VCaP (cell line): Measurements from ENCODE around the gene ELN.
"Not testable (repeated sequence)": the region's sequence is repeated elsewhere in the genome, so short reads cannot be mapped to it uniquely, and the experiment has no call there.

Source experiments
- H3K27ac ChIP-seq: fragments of 450-650 bp; 2 replicates; pipeline ENCODE4 v1.5.1; 2017
- CTCF ChIP-seq: fragments of 450-650 bp; conservative IDR thresholded peaks from 2 replicates; pipeline ENCODE4 v1.5.1; 2017; ENCODE audit warnings: mild to moderate bottlenecking, moderate library complexity

The ELN gene

GRCh38 chr7:74039337-74039736 lies 11.4 kb downstream of the ELN start:
- no peak overlapping the region for H3K27ac ChIP-seq
- TF ChIP-seq CTCF = no peak

DNA sequence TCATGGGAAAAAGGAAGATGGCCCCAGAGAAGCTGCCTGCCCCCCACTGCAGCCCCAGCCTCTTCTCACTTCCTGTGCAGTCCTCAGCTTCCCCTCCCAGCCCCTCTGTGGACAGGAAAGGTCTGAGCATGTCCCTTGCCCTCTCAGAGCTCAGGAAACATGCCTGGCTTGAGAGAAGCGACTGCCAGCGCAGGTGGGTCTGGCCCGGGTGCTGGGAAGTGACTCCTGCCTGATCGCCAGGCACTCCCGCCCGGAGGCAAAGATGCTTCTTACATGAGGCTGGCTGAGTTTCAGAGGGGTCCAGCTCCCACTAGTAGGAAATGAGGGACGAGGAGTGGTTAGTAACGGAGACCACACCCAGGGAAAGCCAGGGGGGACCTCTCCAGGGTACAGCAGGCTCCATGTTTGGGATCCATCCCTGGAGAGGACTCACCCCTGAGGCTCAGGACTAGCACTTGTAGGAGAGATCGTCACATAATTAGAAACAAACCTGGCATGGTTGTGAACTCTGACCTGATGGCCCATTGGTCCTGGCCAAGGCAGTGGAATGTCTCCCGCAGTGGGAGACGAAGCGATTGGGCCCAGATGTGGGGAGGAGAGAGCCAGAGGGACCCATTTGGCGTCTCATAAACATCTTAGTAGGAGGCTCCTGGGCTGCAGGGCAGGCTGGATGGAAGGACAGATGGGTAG lies 12.3 kb downstream of the ELN start:
- no peak for TF ChIP-seq CTCF
- H3K27ac ChIP-seq = no peak overlapping the region

- no peak for TF ChIP-seq CTCF
These were observed 13.0 kb downstream of the ELN start for GRCh38 chr7:74040791-74041520.

GRCh38 chr7:74042746-74043522 lies 15.0 kb downstream of the ELN start:
- peak overlapping the region; percentile 77 for H3K27ac ChIP-seq
- no peak for TF ChIP-seq CTCF

More at GRCh38 chr7:74040791-74041520, 13.0 kb downstream of the ELN start:
- no peak overlapping the region for H3K27ac ChIP-seq

DNA sequence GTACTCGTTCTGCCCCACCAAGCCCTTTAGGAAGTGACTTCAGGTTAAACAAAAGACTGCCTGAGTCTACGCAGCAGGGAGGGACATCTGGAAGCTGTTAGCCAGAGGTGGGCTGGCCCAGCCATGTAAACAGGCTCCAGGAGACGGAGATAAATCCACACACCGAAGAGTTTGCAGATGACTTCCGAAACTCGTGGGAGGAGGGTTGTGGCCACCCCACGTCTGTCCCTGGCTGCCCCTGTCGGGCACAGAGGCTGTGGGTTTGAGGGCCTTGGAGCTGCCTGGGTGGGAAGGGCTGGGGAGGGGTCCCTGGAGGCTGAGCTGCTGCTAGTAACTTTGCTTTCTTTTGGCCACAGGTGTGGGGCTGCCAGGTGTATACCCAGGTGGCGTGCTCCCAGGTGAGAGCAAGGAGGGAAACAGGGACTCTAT lies 15.6 kb downstream of the ELN start:
- no peak for TF ChIP-seq CTCF
- peak overlapping the region; percentile 77 for H3K27ac ChIP-seq

GRCh38 chr7:74044366-74045350 lies 16.7 kb downstream of the ELN start:
- H3K27ac ChIP-seq = no peak overlapping the region; the same call in 1 of the 2 replicates
- TF ChIP-seq CTCF = no peak

DNA sequence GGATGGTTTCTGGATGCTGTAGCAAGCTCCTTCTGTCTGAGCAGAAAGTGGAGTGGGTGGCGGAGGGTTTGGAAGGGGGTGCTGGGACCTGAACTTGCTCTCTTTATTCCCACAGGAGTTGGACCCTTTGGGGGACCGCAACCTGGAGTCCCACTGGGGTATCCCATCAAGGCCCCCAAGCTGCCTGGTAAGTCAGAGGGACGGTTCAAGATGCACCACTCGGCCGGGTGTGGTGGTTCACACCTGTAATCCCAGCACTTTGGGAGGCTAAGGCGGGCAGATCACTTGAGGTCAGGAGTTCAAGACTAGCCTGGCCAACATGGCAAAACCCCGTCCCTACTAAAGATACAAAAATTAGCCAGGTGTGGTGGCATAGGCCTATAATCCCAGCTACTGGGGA lies 18.6 kb downstream of the ELN start:
- H3K27ac ChIP-seq = not testable (repeated sequence)
